Effector memory CD8-positive, alpha-beta T cell (primary cell): ENCODE data around the gene MAGI1.

Source experiments
- ATAC-seq: fragments of 150-1000 bp; cut with Tn5 transposase; replicated peaks from 2 replicates; pipeline ENCODE4 v1.10.0; 2021; ENCODE audit warnings: mild to moderate bottlenecking, moderate library complexity
- DNase-seq, 3 experiments: peaks; one replicate each; pipeline ENCODE4 v3.0.0; 2021
- H3K27ac Mint-ChIP-seq, 2 donors: one replicate each; pipeline ENCODE4 v1.8.0; 2022; ENCODE audit warnings: mild to moderate bottlenecking in 2 of 2, mixed read lengths in 2 of 2, moderate library complexity in 2 of 2
- H3K27me3 Mint-ChIP-seq, 2 donors: one replicate each; pipeline ENCODE4 v1.8.0; 2022; ENCODE audit warnings: mixed read lengths in 2 of 2
- H3K36me3 Mint-ChIP-seq: one replicate; pipeline ENCODE4 v1.8.0; 2022; ENCODE audit warnings: mild to moderate bottlenecking, moderate library complexity, mixed read lengths; ENCODE audit not compliant: insufficient read depth
- H3K4me1 Mint-ChIP-seq, 2 donors: one replicate each; pipeline ENCODE4 v1.8.0; 2022; ENCODE audit warnings: low read depth in 2 of 2, mixed read lengths in 2 of 2
- H3K4me3 Mint-ChIP-seq, 2 donors: one replicate each; pipeline ENCODE4 v1.8.0; 2022; ENCODE audit warnings: mild to moderate bottlenecking in 2 of 2, mixed read lengths in 2 of 2, moderate library complexity in 2 of 2
- H3K9me3 Mint-ChIP-seq, 2 donors: one replicate each; pipeline ENCODE4 v1.8.0; 2022; ENCODE audit warnings: mixed read lengths in 2 of 2
- total RNA-seq, 9 experiments: gene quantifications; one replicate each; lab custom pipeline; 2026; lab: John Stamatoyannopoulos, UW

Gene MAGI1
- 0 to 0.96 (median 0.23) reads per million in 9 experiments for total RNA-seq

GRCh38 chr3:66038726-66039589 is at the start of gene MAGI1:
TSS of gene MAGI1 (minus strand) at chr3:66038918. CDS start at chr3:66038308, 610 bp downstream.
- Mint-ChIP-seq H3K4me3 (peak within 1 kb of the TSS; percentile 74 to 79), H3K36me3 (no peaks in the 10 kb centered on the region), H3K4me1 (peaks cover 7 to 15% of the 10 kb centered on the region in 2 donors), H3K27me3 (peaks cover 63 to 78% of the 10 kb centered on the region in 2 donors), H3K9me3 (no peaks in the 10 kb centered on the region), H3K27ac (no peak within 1 kb of the TSS)
- DNase-seq, result no peak
- no peak for ATAC-seq

- ATAC-seq (no peak), DNase-seq (no peak)
- peaks cover 0 to 5% of the 10 kb centered on the region in 2 donors for H3K27me3 Mint-ChIP-seq
- H3K4me3 Mint-ChIP-seq, result no peak overlapping the region
- H3K36me3 Mint-ChIP-seq, result no peaks in the 10 kb centered on the region
- no peak overlapping the region for H3K27ac Mint-ChIP-seq
- H3K9me3 Mint-ChIP-seq, result no peaks in the 10 kb centered on the region
- H3K4me1 Mint-ChIP-seq, result no peaks in the 10 kb centered on the region
These were observed 45.1 kb upstream of the MAGI1 start for GRCh38 chr3:66083784-66084213.

GRCh38 chr3:66083096-66083678 is 44.5 kb upstream of the MAGI1 start:
- no peak for DNase-seq
- H3K9me3 Mint-ChIP-seq, result no peaks in the 10 kb centered on the region
- ATAC-seq, result no peak
- peaks cover 0 to 5% of the 10 kb centered on the region in 2 donors for H3K27me3 Mint-ChIP-seq
- H3K4me1 Mint-ChIP-seq, result no peaks in the 10 kb centered on the region
- no peak overlapping the region for H3K4me3 Mint-ChIP-seq
- H3K27ac Mint-ChIP-seq, result no peak overlapping the region
- no peaks in the 10 kb centered on the region for H3K36me3 Mint-ChIP-seq

- ATAC-seq (no peak), DNase-seq (no peak)
- Mint-ChIP-seq H3K9me3 (no peaks in the 10 kb centered on the region), H3K27ac (no peak overlapping the region), H3K4me1 (no peaks in the 10 kb centered on the region), H3K36me3 (no peaks in the 10 kb centered on the region), H3K27me3 (peaks cover 0 to 5% of the 10 kb centered on the region in 2 donors), H3K4me3 (no peak overlapping the region)
These were observed 44.0 kb upstream of the MAGI1 start for GRCh38 chr3:66082679-66083078.

GRCh38 chr3:66080167-66080566 is 41.4 kb upstream of the MAGI1 start:
- peaks cover 0 to 5% of the 10 kb centered on the region in 2 donors for H3K27me3 Mint-ChIP-seq
- H3K4me3 Mint-ChIP-seq, result no peak overlapping the region
- no peaks in the 10 kb centered on the region for H3K4me1 Mint-ChIP-seq
- ATAC-seq (no peak), DNase-seq (no peak)
- no peak overlapping the region for H3K27ac Mint-ChIP-seq
- H3K36me3 Mint-ChIP-seq, result no peaks in the 10 kb centered on the region
- H3K9me3 Mint-ChIP-seq, result peaks cover 0 to 5% of the 10 kb centered on the region in 2 donors

- H3K27me3 Mint-ChIP-seq, result peaks cover 0 to 5% of the 10 kb centered on the region in 2 donors
- H3K4me1 Mint-ChIP-seq, result no peaks in the 10 kb centered on the region
- H3K36me3 Mint-ChIP-seq, result no peaks in the 10 kb centered on the region
- peaks cover 0 to 6% of the 10 kb centered on the region in 2 donors for H3K9me3 Mint-ChIP-seq
- DNase-seq (no peak), ATAC-seq (no peak)
- H3K27ac Mint-ChIP-seq, result no peak overlapping the region
- no peak overlapping the region for H3K4me3 Mint-ChIP-seq
These were observed 39.3 kb upstream of the MAGI1 start for GRCh38 chr3:66077973-66078372.

- no peaks in the 10 kb centered on the region for H3K4me1 Mint-ChIP-seq
- no peak for ATAC-seq
- no peak overlapping the region for H3K4me3 Mint-ChIP-seq
- peaks cover 0 to 6% of the 10 kb centered on the region in 2 donors for H3K9me3 Mint-ChIP-seq
- no peaks in the 10 kb centered on the region for H3K36me3 Mint-ChIP-seq
- H3K27me3 Mint-ChIP-seq, result peaks cover 0 to 5% of the 10 kb centered on the region in 2 donors
- DNase-seq, result no peak
- H3K27ac Mint-ChIP-seq, result no peak overlapping the region
These were observed 38.2 kb upstream of the MAGI1 start for GRCh38 chr3:66076861-66077470.

GRCh38 chr3:66075281-66075680 is 36.6 kb upstream of the MAGI1 start:
- no peak for ATAC-seq

GRCh38 chr3:66073464-66074141 is 34.9 kb upstream of the MAGI1 start:
- Mint-ChIP-seq H3K27ac (no peak overlapping the region), H3K36me3 (no peaks in the 10 kb centered on the region), H3K9me3 (peaks cover 2 to 13% of the 10 kb centered on the region in 2 donors), H3K4me1 (no peaks in the 10 kb centered on the region), H3K27me3 (no peaks in the 10 kb centered on the region), H3K4me3 (no peak overlapping the region)
- DNase-seq, result no peak
- ATAC-seq, result no peak

More at GRCh38 chr3:66075281-66075680, 36.6 kb upstream of the MAGI1 start:
- no peak for DNase-seq
- Mint-ChIP-seq H3K9me3 (peaks cover 0 to 6% of the 10 kb centered on the region in 2 donors), H3K27me3 (no peaks in the 10 kb centered on the region), H3K36me3 (no peaks in the 10 kb centered on the region), H3K4me3 (no peak overlapping the region), H3K27ac (no peak overlapping the region), H3K4me1 (no peaks in the 10 kb centered on the region)

- Mint-ChIP-seq H3K27ac (no peak overlapping the region), H3K36me3 (no peaks in the 10 kb centered on the region), H3K4me3 (no peak overlapping the region), H3K27me3 (peaks cover 0 to 4% of the 10 kb centered on the region in 2 donors), H3K4me1 (no peaks in the 10 kb centered on the region), H3K9me3 (peaks cover 2 to 7% of the 10 kb centered on the region in 2 donors)
- DNase-seq (no peak), ATAC-seq (no peak)
These were observed 29.5 kb upstream of the MAGI1 start for GRCh38 chr3:66068255-66068654.

GRCh38 chr3:66066963-66067617 is 28.4 kb upstream of the MAGI1 start:
- H3K4me1 Mint-ChIP-seq, result no peaks in the 10 kb centered on the region
- H3K27me3 Mint-ChIP-seq, result peaks cover 0 to 4% of the 10 kb centered on the region in 2 donors
- ATAC-seq, result no peak
- no peak for DNase-seq
- H3K9me3 Mint-ChIP-seq, result peaks cover 2 to 7% of the 10 kb centered on the region in 2 donors
- no peak overlapping the region for H3K27ac Mint-ChIP-seq
- H3K36me3 Mint-ChIP-seq, result no peaks in the 10 kb centered on the region
- H3K4me3 Mint-ChIP-seq, result no peak overlapping the region

- Mint-ChIP-seq H3K9me3 (no peaks in the 10 kb centered on the region), H3K36me3 (no peaks in the 10 kb centered on the region), H3K4me1 (no peaks in the 10 kb centered on the region), H3K27me3 (peaks cover 0 to 6% of the 10 kb centered on the region in 2 donors), H3K4me3 (no peak overlapping the region), H3K27ac (no peak overlapping the region)
- ATAC-seq, result no peak
- DNase-seq, result no peak
These were observed 16.6 kb upstream of the MAGI1 start for GRCh38 chr3:66055289-66055688.
